Putamen (tissue), 1 donor: ENCODE results near the gene ADGRG6.
"Not testable (repeated sequence)": the region's sequence is repeated elsewhere in the genome, so short reads cannot be mapped to it uniquely, and the experiment has no call there.

Experiments
- DNase-seq: peaks from one replicate; pipeline ENCODE4 v3.0.0-alpha.2; 2016; ENCODE audit warnings: low spot score

ADGRG6 gene

GRCh38 chr6:142411145-142411544 is 109.3 kb downstream of the ADGRG6 start:
- no peak for DNase-seq

- DNase-seq = no peak
These were observed 110.4 kb downstream of the ADGRG6 start for GRCh38 chr6:142412241-142412640.

- DNase-seq = no peak
These were observed 110.9 kb downstream of the ADGRG6 start for GRCh38 chr6:142412658-142413057.

GRCh38 chr6:142413111-142413510 is 111.3 kb downstream of the ADGRG6 start:
- no peak for DNase-seq

GRCh38 chr6:142414462-142415250 is 112.8 kb downstream of the ADGRG6 start:
- DNase-seq = no peak

- DNase-seq = no peak
These were observed 114.4 kb downstream of the ADGRG6 start for GRCh38 chr6:142416179-142416578.

- no peak for DNase-seq
These were observed 114.9 kb downstream of the ADGRG6 start for GRCh38 chr6:142416686-142417085.

GRCh38 chr6:142417331-142417750 is 115.5 kb downstream of the ADGRG6 start:
- peak; percentile 62 for DNase-seq

GRCh38 chr6:142419071-142419470 is 117.3 kb downstream of the ADGRG6 start:
- no peak for DNase-seq

GRCh38 chr6:142420802-142421201 is 119.0 kb downstream of the ADGRG6 start:
- DNase-seq = no peak

GRCh38 chr6:142421285-142422117 is 119.7 kb downstream of the ADGRG6 start:
- DNase-seq = no peak

GRCh38 chr6:142426444-142427132 is 124.8 kb downstream of the ADGRG6 start:
- not testable (repeated sequence) for DNase-seq

GRCh38 chr6:142428468-142428867 is 126.7 kb downstream of the ADGRG6 start:
- not testable (repeated sequence) for DNase-seq

- DNase-seq = no peak
These were observed 127.4 kb downstream of the ADGRG6 start for GRCh38 chr6:142429195-142429594.

- no peak for DNase-seq
These were observed 131.6 kb downstream of the ADGRG6 start for GRCh38 chr6:142433419-142433818.

- no peak for DNase-seq
These were observed 137.1 kb downstream of the ADGRG6 start for GRCh38 chr6:142438898-142439297.

GRCh38 chr6:142440600-142441293 is 138.9 kb downstream of the ADGRG6 start:
- DNase-seq = no peak

- no peak for DNase-seq
These were observed 139.9 kb downstream of the ADGRG6 start for GRCh38 chr6:142441716-142442115.

GRCh38 chr6:142443102-142443501 is 141.3 kb downstream of the ADGRG6 start:
- DNase-seq = no peak

- DNase-seq = no peak
These were observed 141.7 kb downstream of the ADGRG6 start for GRCh38 chr6:142443532-142443931.

GRCh38 chr6:142444376-142444775 is 142.6 kb downstream of the ADGRG6 start:
- no peak for DNase-seq

GRCh38 chr6:142444881-142445301 is 143.1 kb downstream of the ADGRG6 start:
- no peak for DNase-seq
